Upper lobe of right lung (tissue), 1 donor: ENCODE data around the gene TFF2. TPM values are rescaled to one million over a fixed set of nuclear protein-coding genes. Genes with fewer than 3 reads are reported as not detected.

ENCODE experiments used
- ATAC-seq: fragments of 200-7000 bp; cut with Tn5 transposase; one replicate; pipeline ENCODE4 v1.9.1; 2020; ENCODE audit warnings: mild to moderate bottlenecking, moderate library complexity
- DNase-seq: peaks from one replicate; pipeline ENCODE4 v3.0.0-alpha.2; 2020
- H3K27ac ChIP-seq: fragments of 200-600 bp; one replicate; pipeline ENCODE4 v1.8.0; 2022
- H3K27me3 ChIP-seq: fragments of 200-600 bp; one replicate; pipeline ENCODE4 v1.8.0; 2022; ENCODE audit warnings: mild to moderate bottlenecking
- H3K36me3 ChIP-seq: fragments of 200-600 bp; one replicate; pipeline ENCODE4 v1.8.0; 2022
- H3K4me1 ChIP-seq: fragments of 200-600 bp; one replicate; pipeline ENCODE4 v1.8.0; 2022
- H3K4me3 ChIP-seq: fragments of 200-600 bp; one replicate; pipeline ENCODE4 v1.8.0; 2022; ENCODE audit warnings: mild to moderate bottlenecking
- H3K9me3 ChIP-seq: fragments of 200-600 bp; one replicate; pipeline ENCODE4 v1.8.0; 2022
- CTCF ChIP-seq: fragments of 200-600 bp; IDR thresholded peaks from one replicate; pipeline ENCODE4 v1.8.0; 2022; ENCODE audit warnings: antibody characterized with exemption
- intact Hi-C: fragments of 100-400 bp; cut with DNase I; formaldehyde crosslinking; loops from one replicate; pipeline ENCODE4 v1.11.0; 2022
- total RNA-seq: library from RNA; stranded (reverse); fragmentation: NEBNext Ultra II Directional; extraction: Animal tissue kit (Norgen Biotek cat#: 25700); gene quantifications from one replicate; pipeline ENCODE4 v1.2.1, GENCODE V29; 2021
- donor health status: DM: no; HTN: yes; CAD: no; lungs with severe emphysema.

The TFF2 gene
- total RNA-seq, 1 donor from 2014 or later = not detected

DNA sequence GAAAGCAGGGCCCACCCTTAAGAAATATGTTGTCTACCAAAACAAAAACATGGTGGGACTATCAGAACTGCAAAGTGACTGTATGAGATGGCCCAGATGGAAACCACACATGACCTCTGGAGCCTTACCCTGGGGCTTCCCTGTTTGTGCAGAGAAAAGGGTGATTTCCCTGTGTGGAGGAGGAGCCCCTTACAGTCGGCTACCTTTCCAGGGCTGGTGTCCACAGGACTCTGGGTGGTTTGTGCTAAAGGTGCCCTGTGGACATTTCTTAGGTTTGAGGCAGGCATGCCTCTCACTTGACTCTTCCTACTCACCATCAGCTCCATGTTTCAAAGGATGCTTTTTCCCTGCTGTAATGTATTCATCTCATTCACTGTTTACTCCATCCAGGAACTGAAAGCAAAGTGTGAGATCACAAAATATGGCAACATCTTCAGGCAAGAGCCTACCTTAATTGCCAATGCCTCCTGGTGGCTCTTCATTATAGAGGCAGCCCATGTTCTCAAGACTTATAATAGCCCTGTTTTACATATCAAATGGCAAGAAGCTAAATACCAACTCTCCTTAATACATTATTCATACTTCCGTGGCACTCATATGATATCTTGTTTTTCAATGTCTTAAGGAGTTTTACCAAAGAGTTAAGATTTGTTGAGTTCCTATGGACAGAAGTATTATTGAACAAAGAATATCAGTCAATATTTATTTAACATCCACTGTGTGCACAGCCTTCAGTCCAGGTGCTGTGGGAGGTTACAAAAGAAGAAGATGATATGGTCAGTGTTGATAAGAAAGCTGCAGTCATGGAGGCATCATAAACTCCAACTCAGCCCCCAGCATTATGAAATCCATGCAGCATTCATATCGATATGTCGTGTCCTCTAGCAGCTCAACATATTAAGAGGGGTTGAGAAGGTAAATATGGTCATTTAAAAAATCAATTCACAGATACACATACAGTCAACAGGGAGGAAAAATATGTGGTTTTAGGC is 20.1 kb downstream of the TFF2 start:
- intact Hi-C loops = no loop called here
- DNase-seq = no peak
- H3K27me3 ChIP-seq = no peaks in the 10 kb centered on the region
- no peak for TF ChIP-seq CTCF
- H3K9me3 ChIP-seq = no peaks in the 10 kb centered on the region
- no peak for ATAC-seq
- H3K4me1 ChIP-seq = no peaks in the 10 kb centered on the region
- no peak overlapping the region for H3K4me3 ChIP-seq
- H3K27ac ChIP-seq = no peak overlapping the region
- no peaks in the 10 kb centered on the region for H3K36me3 ChIP-seq

GRCh38 chr21:42324896-42325295 is 25.9 kb downstream of the TFF2 start:
- no peaks in the 10 kb centered on the region for H3K36me3 ChIP-seq
- intact Hi-C loops = no loop called here
- ATAC-seq = no peak

GRCh38 chr21:42321845-42322244 is 28.9 kb downstream of the TFF2 start:
- Histone ChIP-seq H3K27ac (no peak overlapping the region), H3K27me3 (no peaks in the 10 kb centered on the region), H3K4me1 (peaks cover 8% of the 10 kb centered on the region), H3K36me3 (no peaks in the 10 kb centered on the region), H3K4me3 (no peak overlapping the region), H3K9me3 (no peaks in the 10 kb centered on the region)
- no peak for TF ChIP-seq CTCF
- ATAC-seq (no peak), DNase-seq (no peak)
- intact Hi-C loops = no loop called here

More at GRCh38 chr21:42324896-42325295, 25.9 kb downstream of the TFF2 start:
- Histone ChIP-seq H3K27me3 (no peaks in the 10 kb centered on the region), H3K4me1 (peaks cover under 1% of the 10 kb centered on the region), H3K9me3 (no peaks in the 10 kb centered on the region), H3K4me3 (no peak overlapping the region), H3K27ac (no peak overlapping the region)
- DNase-seq = no peak
- no peak for TF ChIP-seq CTCF

DNA sequence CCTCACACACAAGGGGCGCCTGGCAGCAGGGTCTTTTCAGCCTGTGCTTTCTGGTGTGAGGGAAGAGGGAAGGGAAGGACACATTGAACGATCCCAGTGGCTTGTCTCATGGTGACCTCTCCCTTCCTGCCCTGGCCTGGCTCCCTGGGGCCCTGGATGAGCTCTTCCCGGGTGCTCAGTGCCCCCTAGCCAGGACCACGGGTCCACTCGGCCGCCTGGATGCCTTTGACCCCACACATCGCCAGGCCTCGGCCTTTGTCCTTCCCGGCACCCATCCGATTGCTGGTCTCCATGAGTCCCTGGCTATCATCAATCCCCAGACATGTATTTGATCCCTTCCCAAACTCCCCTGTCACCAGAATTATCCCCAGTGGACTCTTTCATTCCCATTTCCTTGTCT is 29.6 kb downstream of the TFF2 start:
- intact Hi-C loops = no loop called here
- no peak overlapping the region for H3K4me3 ChIP-seq
- TF ChIP-seq CTCF = no peak
- DNase-seq = no peak
- no peaks in the 10 kb centered on the region for H3K9me3 ChIP-seq
- H3K4me1 ChIP-seq = peaks cover 8% of the 10 kb centered on the region
- H3K27me3 ChIP-seq = no peaks in the 10 kb centered on the region
- no peak overlapping the region for H3K27ac ChIP-seq
- ATAC-seq = no peak
- H3K36me3 ChIP-seq = no peaks in the 10 kb centered on the region

- no peaks in the 10 kb centered on the region for H3K9me3 ChIP-seq
- TF ChIP-seq CTCF = no peak
Observed at GRCh38 chr21:42320791-42321190, 30.0 kb downstream of the TFF2 start.

More at GRCh38 chr21:42320791-42321190, 30.0 kb downstream of the TFF2 start:
- H3K4me3 ChIP-seq = no peak overlapping the region
- intact Hi-C loops = no loop called here
- H3K27me3 ChIP-seq = no peaks in the 10 kb centered on the region
- H3K36me3 ChIP-seq = no peaks in the 10 kb centered on the region
- no peak overlapping the region for H3K27ac ChIP-seq
- H3K4me1 ChIP-seq = peaks cover 8% of the 10 kb centered on the region
- DNase-seq = no peak
- no peak for ATAC-seq
